NCI-H82 treated with DMSO at 0.1 percent for 48 hours (cell line): ENCODE results near the gene GFPT2.

Experiments used
- DNase-seq: peaks from one replicate; lab custom pipeline; 2025; ENCODE audit not compliant: unreplicated experiment; lab: John Stamatoyannopoulos, UW

GFPT2 gene

GRCh38 chr5:180379355-180380070, 26.4 kb upstream of the GFPT2 start:
- no peak for DNase-seq

- no peak for DNase-seq
These were observed 25.6 kb upstream of the GFPT2 start for GRCh38 chr5:180378438-180379344.

- no peak for DNase-seq
These were observed 24.5 kb upstream of the GFPT2 start for GRCh38 chr5:180377556-180378197.

GRCh38 chr5:180376511-180376910, 23.4 kb upstream of the GFPT2 start:
- DNase-seq, result no peak

- DNase-seq, result no peak
These were observed 22.8 kb upstream of the GFPT2 start for GRCh38 chr5:180375955-180376354.

GRCh38 chr5:180375291-180375690, 22.2 kb upstream of the GFPT2 start:
- DNase-seq, result no peak

GRCh38 chr5:180373870-180374269, 20.7 kb upstream of the GFPT2 start:
- no peak for DNase-seq

GRCh38 chr5:180373454-180373853, 20.3 kb upstream of the GFPT2 start:
- DNase-seq, result no peak

GRCh38 chr5:180371949-180372348, 18.8 kb upstream of the GFPT2 start:
- DNase-seq, result no peak

GRCh38 chr5:180370861-180371641, 17.9 kb upstream of the GFPT2 start:
- DNase-seq, result no peak

GRCh38 chr5:180367991-180368390, 14.9 kb upstream of the GFPT2 start:
- no peak for DNase-seq

- no peak for DNase-seq
These were observed 14.2 kb upstream of the GFPT2 start for GRCh38 chr5:180367300-180367699.

- no peak for DNase-seq
These were observed 13.2 kb upstream of the GFPT2 start for GRCh38 chr5:180366326-180366725.

GRCh38 chr5:180365829-180366228, 12.7 kb upstream of the GFPT2 start:
- DNase-seq, result no peak

- DNase-seq, result no peak
These were observed 11.2 kb upstream of the GFPT2 start for GRCh38 chr5:180364306-180364856.

- DNase-seq, result no peak
These were observed 7.2 kb upstream of the GFPT2 start for GRCh38 chr5:180360078-180360957.

GRCh38 chr5:180358694-180359093, 5.6 kb upstream of the GFPT2 start:
- no peak for DNase-seq

GRCh38 chr5:180358179-180358578, 5.0 kb upstream of the GFPT2 start:
- DNase-seq, result no peak

GRCh38 chr5:180354966-180355365, 1.8 kb upstream of the GFPT2 start:
- DNase-seq, result no peak

- no peak for DNase-seq
These were observed 880 bp upstream of the GFPT2 start for GRCh38 chr5:180353980-180354452.
